ENCODE measurements around the gene AMTN. TPM values are rescaled to one million over a fixed set of nuclear protein-coding genes. Genes with fewer than 3 reads are reported as not detected.
A peak's percentile ranks its signal among the peaks of the same experiment; 100 is the strongest.

AMTN gene
- total RNA-seq, 3 donors from 2014 or later: not detected

- intact Hi-C loops (cut with DNase I; ENCODE audit: low total_unique reads): no loop called here
- H3K36me3 ChIP-seq: no peaks in the 10 kb centered on the region
Measured at GRCh38 chr4:70559211-70559830, 41.0 kb downstream of the AMTN start.

GRCh38 chr4:70559924-70560323 lies 41.6 kb downstream of the AMTN start:
- Histone ChIP-seq H3K4me1 (no peaks in the 10 kb centered on the region), H3K4me3 (no peak overlapping the region), H3K9me3 (no peaks in the 10 kb centered on the region), H3K27ac (no peak overlapping the region), H3K27me3 (no peaks in the 10 kb centered on the region), H3K36me3 (no peaks in the 10 kb centered on the region)
- no peak for TF ChIP-seq CTCF (IDR thresholded peaks at IDR 0.05)
- no peak for TF ChIP-seq POLR2A (IDR thresholded peaks at IDR 0.05)
- TF ChIP-seq POLR2AphosphoS5 (IDR thresholded peaks at IDR 0.05): no peak
- intact Hi-C loops (cut with DNase I; ENCODE audit: low total_unique reads): no loop called here
- DNase-seq (ENCODE audit: low spot score in 2 of 2): no peak

More at GRCh38 chr4:70559211-70559830, 41.0 kb downstream of the AMTN start:
- Histone ChIP-seq H3K4me1 (no peaks in the 10 kb centered on the region), H3K27me3 (no peaks in the 10 kb centered on the region), H3K27ac (no peak overlapping the region), H3K4me3 (no peak overlapping the region), H3K9me3 (no peaks in the 10 kb centered on the region)
- DNase-seq (ENCODE audit: low spot score in 2 of 2): no peak
- TF ChIP-seq POLR2AphosphoS5 (IDR thresholded peaks at IDR 0.05) (no peak), CTCF (IDR thresholded peaks at IDR 0.05) (peak; percentile 34 to 56 (median 52))

- Histone ChIP-seq H3K4me3 (no peak overlapping the region), H3K27ac (no peak overlapping the region), H3K27me3 (no peaks in the 10 kb centered on the region), H3K4me1 (no peaks in the 10 kb centered on the region), H3K36me3 (no peaks in the 10 kb centered on the region), H3K9me3 (peaks cover 0 to 2% of the 10 kb centered on the region in 2 donors)
- no peak for TF ChIP-seq CTCF (IDR thresholded peaks at IDR 0.05)
- no peak for TF ChIP-seq POLR2A (IDR thresholded peaks at IDR 0.05)
- TF ChIP-seq POLR2AphosphoS5 (IDR thresholded peaks at IDR 0.05): no peak
- intact Hi-C loops (cut with DNase I; ENCODE audit: low total_unique reads): no loop called here
- no peak for DNase-seq (ENCODE audit: low spot score in 2 of 2)
Measured at GRCh38 chr4:70564033-70564432, 45.7 kb downstream of the AMTN start.

- no peak for DNase-seq (ENCODE audit: low spot score in 2 of 2)
- intact Hi-C loops (cut with DNase I; ENCODE audit: low total_unique reads): no loop called here
- H3K9me3 ChIP-seq: peaks cover 0 to 22% of the 10 kb centered on the region in 2 donors
Measured at GRCh38 chr4:70570796-70571195, 52.4 kb downstream of the AMTN start.

More at GRCh38 chr4:70570796-70571195, 52.4 kb downstream of the AMTN start:
- Histone ChIP-seq H3K27ac (no peak overlapping the region), H3K4me1 (no peaks in the 10 kb centered on the region), H3K36me3 (no peaks in the 10 kb centered on the region), H3K27me3 (no peaks in the 10 kb centered on the region), H3K4me3 (no peak overlapping the region)
- no peak for TF ChIP-seq CTCF (IDR thresholded peaks at IDR 0.05)
- TF ChIP-seq POLR2A (IDR thresholded peaks at IDR 0.05): no peak
- TF ChIP-seq POLR2AphosphoS5 (IDR thresholded peaks at IDR 0.05): no peak

Measured in breast epithelium (tissue), 4 donors.